NCI-H226 (cell line): Measurements from ENCODE around the gene ADRA2A.

Source experiments
- DNase-seq: peaks from one replicate; pipeline ENCODE4 v3.0.0-alpha.2; 2015

ADRA2A gene

DNA sequence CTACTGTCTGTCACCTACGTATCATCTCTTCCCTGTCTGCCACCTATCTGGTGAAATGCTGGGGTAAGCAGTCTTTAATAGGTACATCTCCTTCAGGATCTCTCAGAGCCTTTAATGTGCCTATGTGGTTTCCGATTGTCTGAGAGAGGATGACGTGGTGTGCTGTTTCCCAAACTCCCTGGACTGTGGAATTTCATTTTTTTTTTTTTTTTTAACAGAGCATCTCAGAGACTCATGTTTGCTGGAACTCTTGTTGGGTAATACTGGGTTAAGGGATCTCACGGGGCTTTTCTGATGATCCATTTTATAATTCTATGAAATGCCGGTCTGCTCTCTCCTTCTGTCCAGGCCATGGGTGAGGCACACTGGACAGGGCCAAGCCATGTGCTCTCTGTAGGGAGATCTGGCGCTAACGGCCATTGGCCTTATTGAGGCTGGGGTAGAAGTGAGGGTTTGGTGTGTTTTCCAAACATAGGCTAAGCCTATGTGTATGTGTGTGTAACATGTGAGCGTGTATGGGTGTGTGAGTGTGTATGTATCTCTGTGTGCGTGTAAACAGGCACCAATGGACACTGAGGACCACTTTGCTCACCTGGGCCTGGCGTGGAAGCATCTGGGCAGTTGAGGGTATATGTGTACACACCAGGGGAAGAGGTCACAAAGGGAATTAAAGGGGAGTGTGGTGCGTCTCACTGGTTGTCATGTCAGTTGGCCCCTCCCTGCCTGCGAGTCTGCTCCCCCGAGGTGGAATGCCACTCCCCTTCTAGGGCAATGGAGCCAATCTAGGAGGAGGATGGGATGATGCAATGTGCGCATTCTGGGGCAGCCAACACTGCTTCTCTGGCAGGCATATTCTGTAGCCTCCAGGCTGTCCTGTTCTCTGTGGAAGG lies 7.8 kb downstream of the ADRA2A start:
- DNase-seq = no peak

DNA sequence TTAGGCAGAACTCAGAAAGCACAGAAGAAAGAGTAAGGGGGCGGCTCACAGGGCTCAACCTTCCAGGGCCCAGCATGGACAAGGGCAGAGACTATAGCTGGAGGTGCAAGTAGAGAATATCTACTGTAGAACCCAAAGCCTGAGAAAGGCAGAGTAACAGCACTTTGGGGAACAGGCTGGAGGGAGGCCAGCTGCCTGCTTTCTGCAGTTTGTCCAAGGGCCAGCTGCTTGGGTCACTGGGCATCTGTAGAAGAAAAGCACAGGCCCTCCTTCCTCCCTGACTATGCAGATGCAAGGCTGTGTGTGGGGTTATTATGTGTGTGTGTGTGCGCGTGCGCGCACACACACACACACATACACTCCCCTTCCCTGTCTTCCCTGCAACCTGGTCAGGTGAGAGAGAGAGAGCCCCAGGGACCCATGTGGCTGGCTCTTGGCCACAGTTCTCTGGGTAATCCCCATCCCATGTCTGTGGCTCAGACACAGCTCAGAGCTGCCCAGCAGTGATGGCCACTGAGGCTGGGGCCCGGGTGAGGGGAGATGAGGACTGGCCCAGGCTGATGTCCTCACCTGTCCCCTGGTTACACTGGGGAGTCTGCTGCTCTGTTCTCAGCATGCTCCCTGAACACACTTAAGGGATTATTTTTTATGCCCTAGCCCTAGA lies 9.0 kb downstream of the ADRA2A start:
- DNase-seq = no peak

DNA sequence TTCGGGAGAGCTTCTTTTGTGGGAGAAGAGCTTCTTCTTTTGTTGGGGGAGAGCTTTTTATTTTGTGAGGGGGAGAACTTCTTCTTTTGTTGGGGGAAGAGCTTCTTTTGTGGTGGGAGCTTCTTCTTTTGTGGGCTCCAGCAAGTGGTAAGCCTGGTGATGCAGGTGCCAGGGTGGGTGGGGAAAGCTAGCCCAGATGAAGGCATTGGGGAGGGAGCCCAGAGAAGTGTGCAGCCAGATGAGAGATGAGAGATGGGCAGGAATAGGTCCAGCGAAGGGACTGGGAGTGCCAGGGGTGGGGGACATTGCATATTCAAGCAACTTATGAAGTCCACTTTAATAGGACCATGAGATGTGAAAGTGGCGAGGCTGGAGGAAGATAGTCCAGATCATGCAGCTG lies 9.7 kb downstream of the ADRA2A start:
- no peak for DNase-seq

DNA sequence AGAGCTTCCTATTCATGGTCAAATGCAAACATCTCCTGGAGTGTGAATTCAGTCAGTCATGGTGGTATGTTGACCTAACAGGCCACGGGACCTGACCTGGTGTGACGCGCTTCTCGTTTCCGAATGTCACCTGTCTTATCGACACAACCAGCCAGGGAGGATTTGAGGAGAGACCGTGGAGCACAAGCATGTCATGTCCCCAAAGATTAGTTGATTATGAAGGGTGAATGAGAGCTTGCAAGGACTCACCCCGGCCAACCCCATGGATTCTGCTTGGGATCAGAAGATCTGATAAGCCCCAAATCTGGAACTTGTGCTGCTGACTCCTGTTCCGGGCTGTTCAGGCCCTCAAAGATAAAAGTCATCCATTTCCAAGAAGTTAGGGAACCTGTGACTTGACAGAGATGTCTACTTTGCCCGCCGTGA lies 10.5 kb downstream of the ADRA2A start:
- DNase-seq = no peak

DNA sequence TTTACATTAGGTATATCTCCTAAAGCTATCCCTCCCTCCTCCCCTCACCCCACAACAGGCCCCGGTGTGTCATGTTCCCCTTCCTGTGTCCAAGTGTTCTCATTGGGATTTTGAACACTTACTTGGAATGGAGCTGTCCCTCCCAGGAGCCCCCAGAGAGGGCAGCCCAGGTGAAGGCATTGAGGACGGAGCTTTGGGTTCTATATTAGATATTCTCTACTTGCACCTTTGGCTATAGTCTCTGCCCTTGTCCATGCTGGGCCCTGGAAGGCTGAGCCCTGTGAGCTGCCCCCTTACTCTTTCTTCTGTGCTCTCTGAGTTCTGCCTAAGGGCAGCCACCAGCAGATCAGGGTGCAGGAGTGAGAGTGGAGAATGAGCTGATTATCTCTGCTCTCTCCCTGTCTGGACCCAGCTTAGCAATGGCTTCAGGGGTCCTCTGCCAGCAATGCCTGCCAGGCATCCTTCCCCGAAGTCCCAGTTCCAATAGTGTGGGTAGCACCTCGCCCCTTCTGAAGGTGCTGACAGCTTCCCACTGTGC lies 11.2 kb downstream of the ADRA2A start:
- no peak for DNase-seq

DNA sequence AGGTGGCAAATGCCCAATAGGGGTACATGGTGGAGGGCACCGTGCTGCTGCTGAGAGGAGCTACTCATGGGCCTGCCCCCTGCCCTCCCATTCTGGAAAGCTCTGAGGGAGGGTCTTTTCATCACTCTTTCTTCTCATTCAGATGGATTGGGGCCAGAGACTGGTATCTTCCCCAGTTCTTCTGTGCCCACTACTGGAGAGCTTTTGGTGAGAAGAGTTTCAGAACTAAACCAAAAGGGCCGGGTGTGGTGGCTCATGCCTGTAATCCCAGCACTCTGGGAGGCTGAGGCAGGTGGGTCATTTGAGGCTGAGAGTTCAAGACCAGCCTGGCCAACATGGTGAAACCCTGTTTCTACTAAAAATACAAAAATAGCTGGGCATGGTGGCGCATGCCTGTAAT lies 12.5 kb downstream of the ADRA2A start:
- no peak for DNase-seq

DNA sequence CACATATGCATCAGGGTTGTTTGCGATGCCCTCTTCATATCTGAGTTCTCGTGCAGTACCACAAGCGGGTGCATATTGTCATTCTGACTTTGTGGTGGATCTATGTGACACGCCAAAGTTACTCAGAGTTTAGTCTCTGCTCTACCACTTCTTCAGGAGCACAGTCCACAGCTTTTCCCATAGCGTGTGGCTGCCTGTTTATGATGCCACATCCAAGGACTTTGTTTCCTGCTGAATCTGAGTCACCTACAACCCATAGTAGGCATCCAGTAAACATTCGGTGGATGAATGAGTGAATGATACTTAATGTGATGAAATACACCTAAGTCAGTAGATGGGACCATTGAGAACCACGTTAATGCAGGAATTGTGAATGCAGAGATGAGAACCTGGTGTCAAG lies 15.0 kb downstream of the ADRA2A start:
- DNase-seq = no peak

DNA sequence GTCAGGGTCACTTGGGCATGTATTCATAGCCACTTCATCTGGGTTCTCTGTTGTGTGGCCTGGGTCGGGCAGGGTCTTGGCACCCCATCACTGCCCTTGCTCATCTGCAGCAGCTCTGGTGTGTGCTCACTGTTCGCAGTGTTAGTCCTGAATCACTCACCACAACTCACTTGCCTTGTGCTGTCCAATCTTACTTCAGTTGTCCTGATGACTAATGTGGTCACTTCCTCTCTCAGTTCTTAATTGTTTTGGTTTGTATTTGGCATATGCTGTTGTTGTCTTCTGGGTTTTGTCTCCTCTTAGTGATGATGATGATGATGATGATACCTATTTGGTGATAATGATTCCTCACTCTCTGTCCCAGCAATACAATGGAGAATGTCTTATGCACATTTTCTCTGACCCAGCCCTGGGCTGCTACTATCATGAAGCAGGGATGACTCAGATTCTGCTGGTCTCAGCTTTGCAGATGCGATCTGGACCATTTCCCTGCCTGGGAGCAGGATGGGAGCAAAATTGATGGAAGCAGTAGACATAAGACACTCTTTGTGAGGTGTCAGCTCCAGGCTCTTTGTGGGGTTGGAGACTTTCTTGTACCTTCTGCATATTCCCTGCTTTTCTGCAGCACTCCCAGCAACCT lies 17.0 kb downstream of the ADRA2A start:
- DNase-seq = peak; percentile 36

DNA sequence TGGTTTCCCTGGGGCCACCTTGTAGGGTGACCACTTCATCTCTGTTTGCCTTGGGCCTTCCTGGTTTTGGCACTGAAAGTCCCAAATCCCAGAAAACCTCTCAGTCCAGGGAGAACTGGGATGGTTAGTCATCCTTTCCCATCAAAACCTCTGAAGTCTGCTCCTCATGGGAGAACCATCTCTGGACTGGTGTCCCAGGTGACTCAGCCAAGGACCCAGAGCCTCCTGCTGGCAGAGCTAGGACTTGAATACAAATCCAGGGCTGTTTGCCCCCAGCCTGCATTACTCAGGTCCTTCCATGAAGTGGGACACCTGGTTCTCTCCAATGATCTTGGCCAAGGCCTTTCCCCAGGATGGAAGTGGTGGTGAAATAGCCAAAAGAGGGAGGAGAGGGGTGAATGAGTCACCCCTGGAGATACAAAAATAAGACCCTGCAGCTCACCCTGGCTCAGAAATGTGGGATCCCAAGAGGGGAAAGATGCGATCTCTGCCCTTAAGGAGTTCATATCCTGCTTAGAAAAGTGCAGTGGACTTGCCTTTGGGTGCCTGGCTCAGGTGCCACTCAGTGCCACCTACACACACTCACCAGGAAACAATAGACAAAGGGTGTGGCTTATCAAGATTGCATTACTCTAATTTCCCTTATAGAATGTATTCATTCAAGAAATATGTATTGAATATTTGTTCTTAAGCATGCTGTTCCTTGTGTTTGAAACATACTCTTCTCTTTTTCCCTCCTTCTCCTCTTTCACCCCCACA lies 22.0 kb downstream of the ADRA2A start:
- DNase-seq = no peak

DNA sequence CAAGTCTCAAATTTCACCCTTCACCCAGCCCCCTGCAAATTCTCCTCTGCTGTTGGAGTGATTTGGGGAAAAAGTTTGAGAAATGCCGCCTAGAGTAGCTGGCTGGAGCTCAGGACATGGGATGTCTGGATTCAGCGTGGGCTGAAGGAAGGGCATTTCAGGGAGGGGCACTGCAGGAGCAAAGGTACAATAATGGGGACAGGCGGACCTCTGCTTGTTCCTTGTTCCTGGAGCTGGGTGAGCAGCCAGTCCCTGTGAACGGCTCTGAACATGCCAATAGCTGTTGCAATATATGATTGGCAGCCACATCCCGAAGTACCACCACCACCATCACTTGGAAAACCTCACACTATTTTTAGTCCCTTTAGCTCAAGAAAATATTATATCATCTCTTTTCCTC lies 23.4 kb downstream of the ADRA2A start:
- DNase-seq = no peak

DNA sequence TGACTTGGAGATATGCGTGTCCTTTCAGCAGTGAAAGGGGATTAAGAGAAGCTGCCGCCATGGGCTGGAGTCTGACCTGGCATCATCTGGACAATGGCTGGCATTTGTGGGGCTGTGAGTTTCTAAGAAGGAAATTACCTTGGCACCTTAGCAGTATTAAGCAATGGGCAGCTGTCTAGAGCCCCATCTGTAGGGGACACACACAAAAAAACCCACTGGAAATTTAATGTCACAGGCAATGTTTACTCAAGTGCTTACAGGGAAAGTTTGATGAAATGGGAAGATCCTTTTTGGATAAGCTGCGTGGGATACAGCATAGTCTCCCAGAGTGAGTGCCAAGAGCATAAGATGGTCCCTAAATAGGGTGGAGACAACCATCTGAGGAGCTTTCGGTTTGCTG lies 25.0 kb downstream of the ADRA2A start:
- no peak for DNase-seq

DNA sequence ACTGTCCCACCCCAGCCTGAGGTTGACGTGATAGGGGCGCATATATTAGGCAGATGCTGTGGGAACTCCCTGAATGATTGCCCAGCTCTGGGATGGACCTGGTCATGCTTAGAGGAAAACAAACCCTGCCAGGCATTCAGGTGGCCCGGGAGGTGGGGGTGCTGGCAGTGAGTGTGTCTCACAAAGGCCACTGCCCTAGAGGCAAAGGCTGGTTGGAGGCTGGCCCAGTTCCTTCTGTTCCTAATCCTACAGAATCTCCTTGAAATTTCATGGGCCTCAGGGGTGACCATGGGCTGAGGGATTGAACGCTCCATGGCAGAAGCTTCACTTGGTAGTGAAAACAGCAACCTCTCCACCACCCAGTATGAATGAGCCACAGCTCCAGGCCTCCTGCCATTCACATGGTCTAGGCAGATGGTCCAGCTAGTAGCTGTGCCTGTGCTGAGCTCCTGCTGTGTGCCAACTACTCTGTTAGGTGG lies 25.6 kb downstream of the ADRA2A start:
- DNase-seq = no peak

DNA sequence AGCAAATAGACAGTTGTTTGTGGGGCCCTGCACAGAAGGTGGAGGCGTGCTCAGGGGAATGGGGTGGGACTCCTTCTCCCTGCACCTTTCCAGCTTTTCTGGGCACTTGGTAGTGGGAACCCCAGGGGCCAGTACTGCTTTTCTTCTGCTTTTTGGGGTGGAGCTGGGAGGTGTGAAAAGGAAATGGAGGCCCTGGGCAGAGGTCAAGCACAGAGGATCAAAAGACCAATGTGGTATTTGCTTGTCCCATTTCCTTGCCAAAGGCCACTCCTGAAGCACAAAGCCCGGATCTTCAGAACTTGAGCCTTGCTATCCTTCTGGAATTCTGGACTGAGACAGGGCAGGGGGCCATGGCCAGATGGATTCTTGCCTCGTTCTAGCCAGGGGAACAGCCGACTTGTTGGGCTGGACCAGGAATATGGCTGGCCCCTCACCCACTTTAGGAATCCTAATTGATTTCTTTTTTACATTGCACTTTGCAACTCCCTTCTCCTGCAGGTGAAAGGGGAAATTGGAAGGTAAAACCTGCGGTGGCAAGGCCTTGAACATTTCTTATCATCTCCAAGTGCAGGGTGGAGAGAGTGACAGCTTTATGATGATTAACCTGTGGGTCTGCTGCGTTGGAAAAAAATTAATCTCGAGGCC lies 26.5 kb downstream of the ADRA2A start:
- no peak for DNase-seq

DNA sequence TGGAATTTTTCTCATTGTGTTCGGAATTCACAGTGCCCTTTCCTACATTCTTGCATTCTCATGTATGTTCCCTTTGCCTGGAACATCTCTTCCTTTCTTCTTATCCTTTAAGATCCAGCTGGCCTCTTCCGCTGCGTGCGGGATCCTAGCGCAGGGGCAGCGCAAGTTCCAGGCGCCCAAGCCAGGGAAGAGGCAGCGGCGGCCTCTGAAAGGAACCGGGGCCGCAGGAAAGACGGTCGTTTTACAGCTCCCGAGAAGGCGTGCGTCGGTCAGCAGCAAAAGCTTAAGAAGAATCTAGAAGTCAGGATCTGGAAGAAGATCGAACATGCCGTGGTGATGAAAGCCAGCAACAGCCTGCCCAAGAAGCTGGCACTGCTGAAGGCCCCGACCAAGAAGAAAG lies 28.0 kb downstream of the ADRA2A start:
- DNase-seq = no peak

DNA sequence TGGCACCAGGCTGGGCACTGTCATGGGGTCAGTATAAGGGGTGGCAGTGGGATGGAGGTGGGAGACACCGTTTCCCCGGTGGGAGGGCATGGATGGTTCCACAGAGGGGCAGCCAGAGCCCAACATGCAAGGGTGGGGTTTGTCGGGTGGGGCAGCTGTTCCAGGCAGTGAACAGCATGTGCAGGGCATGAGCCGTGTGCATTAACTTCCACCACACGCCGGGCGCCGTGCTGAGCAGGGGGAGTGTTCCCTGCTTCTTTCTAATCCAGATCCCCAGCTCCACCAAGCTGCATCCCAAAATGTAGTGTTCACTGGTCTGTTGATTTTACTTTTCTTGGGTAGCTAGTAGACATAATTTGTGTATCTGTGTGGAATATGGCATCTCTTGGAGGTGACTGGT lies 29.3 kb downstream of the ADRA2A start:
- no peak for DNase-seq

DNA sequence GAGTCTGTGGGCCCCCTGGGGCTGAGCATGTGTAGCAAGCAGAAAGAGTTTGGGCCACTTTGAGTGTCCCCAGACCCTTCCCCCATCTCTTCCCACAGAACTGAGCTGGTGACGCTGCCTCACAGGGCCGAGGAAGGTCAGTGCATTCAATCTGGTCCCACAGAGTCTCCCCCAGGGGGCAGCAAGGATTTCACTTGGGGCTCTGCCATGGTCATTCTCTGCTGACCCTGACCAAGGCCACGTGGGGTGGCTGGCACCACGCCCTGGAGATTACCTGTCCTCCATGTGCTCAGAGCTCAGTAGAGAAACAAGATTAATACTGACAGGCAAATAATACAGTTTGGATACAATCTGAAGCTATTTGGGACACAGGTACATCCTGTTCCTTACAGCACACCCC lies 30.2 kb downstream of the ADRA2A start:
- DNase-seq = no peak

DNA sequence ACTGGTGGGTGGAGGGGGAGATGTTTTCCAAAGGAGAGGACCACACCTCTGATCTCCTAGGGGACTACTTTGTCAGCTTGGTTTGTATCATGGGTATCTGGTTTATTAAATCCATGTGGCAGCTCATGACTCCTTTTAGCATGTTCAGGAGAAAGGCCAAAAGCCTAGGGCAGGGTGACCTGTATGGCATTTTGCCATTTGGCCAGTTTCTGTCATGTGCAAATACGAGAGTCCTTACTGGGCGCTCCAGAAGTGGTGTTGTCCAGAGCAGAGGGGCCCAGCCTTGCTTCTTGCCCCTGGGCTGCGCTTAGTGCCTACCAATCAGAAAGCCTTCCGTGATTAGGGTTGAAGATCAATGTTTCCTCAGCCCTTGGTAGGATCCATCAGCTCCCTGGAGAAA lies 31.0 kb downstream of the ADRA2A start:
- no peak for DNase-seq

DNA sequence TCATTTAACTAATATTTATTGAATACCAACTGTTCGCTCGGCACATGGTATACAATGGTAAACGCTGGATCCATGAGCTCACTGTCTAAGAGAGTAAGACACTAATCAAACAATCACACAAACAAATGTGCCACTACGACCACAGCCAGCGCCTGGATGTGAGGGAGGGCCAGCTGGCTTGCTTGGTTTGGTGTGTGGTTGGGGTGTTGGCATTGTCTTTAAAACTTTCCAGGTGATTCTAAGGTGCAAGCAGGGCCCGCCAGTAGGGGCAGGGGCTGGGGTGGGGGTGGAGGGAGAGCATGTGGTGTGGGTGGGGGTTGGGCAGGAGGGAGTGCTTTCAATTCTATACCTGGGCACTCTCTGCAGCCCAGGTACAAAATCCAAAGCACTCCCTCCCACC lies 31.6 kb downstream of the ADRA2A start:
- DNase-seq = no peak

DNA sequence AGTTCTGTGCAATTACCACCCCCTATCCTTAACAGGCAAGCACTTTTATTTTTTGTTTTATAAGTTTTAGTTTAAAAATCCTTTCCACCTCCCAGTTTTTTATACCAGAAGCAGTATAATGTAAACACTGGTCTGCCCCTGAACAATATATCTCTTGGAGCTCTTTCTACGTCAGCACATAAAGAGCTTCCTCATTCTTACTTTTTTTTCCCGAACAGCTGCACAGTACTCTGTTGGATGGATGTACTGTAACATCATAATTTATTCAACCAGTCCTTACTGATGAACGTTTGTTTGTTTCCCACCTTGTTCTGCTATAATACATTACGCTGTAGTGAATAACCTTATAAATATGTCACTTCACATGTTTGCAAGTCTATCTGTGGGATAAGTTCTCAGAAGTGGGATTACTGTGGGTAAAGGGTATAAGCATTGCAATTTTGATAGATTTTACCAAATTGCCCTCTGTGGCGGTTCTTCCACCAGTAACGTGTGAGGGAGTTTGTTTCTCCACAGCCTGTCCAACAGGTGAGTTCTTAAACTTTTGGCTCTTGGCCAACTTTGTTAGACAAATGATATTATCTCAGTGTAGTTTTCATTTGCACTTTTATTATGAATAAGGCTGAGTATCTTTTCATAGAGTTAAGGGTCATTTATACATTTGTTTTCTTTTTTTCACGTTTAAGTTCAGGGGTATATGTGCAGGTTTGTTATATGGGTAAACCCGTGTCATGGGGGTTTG lies 32.8 kb downstream of the ADRA2A start:
- no peak for DNase-seq

DNA sequence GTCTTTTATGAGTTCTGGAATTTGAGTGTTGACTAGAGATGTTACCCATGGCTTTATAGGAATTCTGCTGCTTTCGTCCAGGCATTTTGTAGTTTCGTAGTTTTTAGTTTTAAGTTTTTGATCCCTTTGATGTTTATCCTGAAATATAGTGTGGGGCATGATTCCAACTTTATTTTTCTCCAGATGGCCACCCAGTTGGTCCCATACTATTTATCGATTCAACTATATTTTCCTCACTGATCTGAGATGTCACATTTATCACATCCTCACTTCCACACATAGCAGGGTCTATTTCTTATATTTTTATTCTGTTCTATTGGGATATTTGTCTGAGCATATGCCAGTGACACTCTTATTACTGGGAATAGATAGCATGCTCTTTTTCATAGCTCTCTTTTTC lies 33.9 kb downstream of the ADRA2A start:
- no peak for DNase-seq

DNA sequence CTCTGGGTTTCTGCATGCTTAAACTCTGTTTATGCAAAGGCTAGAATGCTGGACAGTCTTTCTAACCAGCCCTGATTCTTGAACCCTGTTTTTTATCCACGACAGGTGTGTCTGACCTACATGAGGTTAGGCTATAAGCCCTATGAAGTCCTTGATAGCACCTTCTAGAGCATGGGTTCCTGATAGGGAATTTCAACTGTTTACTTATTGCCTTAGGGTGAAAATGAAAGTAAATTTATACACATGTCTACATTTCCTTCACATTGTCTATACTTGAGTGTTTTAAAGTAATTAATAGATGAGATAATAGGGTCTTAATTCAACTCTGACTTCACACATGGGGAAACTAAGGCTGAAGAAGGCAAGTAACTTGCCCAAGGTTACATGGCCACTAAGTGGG lies 35.5 kb downstream of the ADRA2A start:
- DNase-seq = no peak
